Germinal center (tissue), 1 donor: Measurements from ENCODE around the gene ADAM8.
A peak's percentile ranks its signal among the peaks of the same experiment; 100 is the strongest.

Source experiments
- DNase-seq: peaks from one replicate; pipeline ENCODE4 v3.0.0; 2012; ENCODE audit warnings: mixed read lengths, low spot score

The ADAM8 gene

GRCh38 chr10:133308421-133309099 lies 31.9 kb upstream of the ADAM8 start, which contains the start of the genes TUBGCP2 and ZNF511:
Gene TUBGCP2, minus strand, starts transcription at chr10:133308872. Its CDS starts 5,931 bp downstream, at chr10:133302941.
Gene ZNF511, plus strand, starts transcription at chr10:133308914. Its CDS starts 30 bp downstream, at chr10:133308944.
- DNase-seq = peak; percentile 86

GRCh38 chr10:133307776-133308420 lies 31.2 kb upstream of the ADAM8 start:
- peak; percentile 74 for DNase-seq

GRCh38 chr10:133306941-133307379 lies 30.3 kb upstream of the ADAM8 start:
- DNase-seq = no peak

GRCh38 chr10:133306097-133306476 lies 29.4 kb upstream of the ADAM8 start:
- DNase-seq = no peak

- no peak for DNase-seq
Observed at GRCh38 chr10:133303206-133303605, 26.5 kb upstream of the ADAM8 start.

- DNase-seq = no peak
Observed at GRCh38 chr10:133302230-133302629, 25.6 kb upstream of the ADAM8 start.

GRCh38 chr10:133299738-133300137 lies 23.1 kb upstream of the ADAM8 start:
- DNase-seq = no peak

GRCh38 chr10:133299224-133299623 lies 22.6 kb upstream of the ADAM8 start:
- no peak for DNase-seq

GRCh38 chr10:133298466-133298865 lies 21.8 kb upstream of the ADAM8 start:
- DNase-seq = no peak

GRCh38 chr10:133297504-133297903 lies 20.8 kb upstream of the ADAM8 start:
- DNase-seq = no peak

GRCh38 chr10:133295426-133296320 lies 19.0 kb upstream of the ADAM8 start:
- DNase-seq = no peak

- no peak for DNase-seq
Observed at GRCh38 chr10:133294189-133294588, 17.5 kb upstream of the ADAM8 start.

- no peak for DNase-seq
Observed at GRCh38 chr10:133293810-133294119, 17.1 kb upstream of the ADAM8 start.

- DNase-seq = no peak
Observed at GRCh38 chr10:133292919-133293809, 16.5 kb upstream of the ADAM8 start.

- no peak for DNase-seq
Observed at GRCh38 chr10:133289761-133290160, 13.1 kb upstream of the ADAM8 start.

- DNase-seq = no peak
Observed at GRCh38 chr10:133287832-133288500, 11.3 kb upstream of the ADAM8 start.

- DNase-seq = no peak
Observed at GRCh38 chr10:133286366-133286765, 9.7 kb upstream of the ADAM8 start.

- no peak for DNase-seq
Observed at GRCh38 chr10:133285217-133285616, 8.5 kb upstream of the ADAM8 start.

- no peak for DNase-seq
Observed at GRCh38 chr10:133283931-133284330, 7.3 kb upstream of the ADAM8 start.

- DNase-seq = no peak
Observed at GRCh38 chr10:133282846-133283390, 6.2 kb upstream of the ADAM8 start.
